Activated CD4-positive, alpha-beta T cell treated with anti-CD3 and anti-CD28 coated beads for 24 hours (primary cell): Measurements from ENCODE around the gene HERC5.
"Not testable (repeated sequence)": the region's sequence is repeated elsewhere in the genome, so short reads cannot be mapped to it uniquely, and the experiment has no call there.

Source experiments
- DNase-seq, 2 donors: peaks; one replicate each; pipeline ENCODE4 v3.0.0-alpha.2; 2020; ENCODE audit warnings: low read depth in 2 of 2

Gene HERC5

DNA sequence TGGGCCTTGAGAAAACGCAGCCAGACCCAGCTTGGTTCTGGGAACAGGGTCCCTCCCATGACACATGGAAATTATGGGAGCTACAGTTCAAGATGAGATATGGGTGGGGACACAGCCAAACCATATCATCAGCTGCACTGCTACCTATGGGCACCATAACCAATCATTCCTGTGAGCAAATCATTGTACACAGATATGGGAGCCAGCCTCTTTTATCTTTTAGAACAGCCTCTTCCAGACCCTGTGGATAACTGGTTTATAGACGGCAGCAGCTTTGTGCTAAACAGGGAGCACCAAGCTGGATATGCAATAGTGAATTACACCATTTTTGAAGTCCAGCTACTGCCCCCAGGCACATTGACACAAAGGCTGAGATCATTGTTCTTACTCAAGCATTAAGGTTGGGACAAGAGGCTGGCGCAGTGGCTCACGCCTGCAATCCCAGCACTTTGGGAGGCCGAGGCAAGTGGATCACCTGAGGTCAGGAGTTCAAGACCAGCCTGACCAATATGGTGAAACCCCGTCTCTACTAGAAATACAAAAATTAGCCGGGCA is 8.6 kb upstream of the HERC5 start:
- DNase-seq = not testable (repeated sequence)

DNA sequence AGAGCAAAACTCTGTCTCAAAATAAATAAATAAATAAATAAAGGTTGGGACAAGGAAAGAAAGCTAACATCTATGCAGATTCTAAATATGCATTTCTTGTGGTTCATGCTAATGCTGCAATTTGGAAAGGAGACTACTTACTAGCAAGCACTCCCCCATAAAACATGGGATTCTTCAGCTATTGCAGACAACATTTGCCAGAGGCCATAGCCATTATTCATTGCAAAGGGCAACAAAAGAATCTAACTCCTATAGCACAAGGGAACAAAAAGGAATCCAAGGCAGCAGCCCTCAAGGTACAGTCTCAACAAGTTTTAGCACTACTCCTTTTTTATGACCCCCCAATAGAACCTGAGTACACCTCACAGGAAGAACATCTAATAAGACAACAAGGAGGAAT is 8.0 kb upstream of the HERC5 start:
- no peak for DNase-seq

DNA sequence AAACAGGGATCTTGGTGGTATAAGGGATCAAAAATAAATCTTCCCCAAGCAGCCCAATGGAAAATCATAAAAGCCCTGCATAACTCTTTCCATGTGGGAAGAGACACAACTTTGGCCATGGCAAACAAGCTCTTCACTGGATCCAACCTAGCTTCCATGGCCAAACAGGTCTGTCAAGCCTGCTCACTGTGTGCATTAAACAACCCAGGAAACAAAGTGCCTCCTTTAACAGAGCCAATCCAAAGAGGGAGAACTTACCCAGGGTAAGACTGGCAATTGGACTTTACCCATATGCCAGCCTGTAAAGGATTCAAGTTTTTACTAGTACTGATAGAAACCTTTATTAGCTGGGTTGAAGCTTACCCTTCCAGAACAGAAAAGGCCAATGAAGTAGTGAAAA is 7.6 kb upstream of the HERC5 start:
- DNase-seq = no peak

DNA sequence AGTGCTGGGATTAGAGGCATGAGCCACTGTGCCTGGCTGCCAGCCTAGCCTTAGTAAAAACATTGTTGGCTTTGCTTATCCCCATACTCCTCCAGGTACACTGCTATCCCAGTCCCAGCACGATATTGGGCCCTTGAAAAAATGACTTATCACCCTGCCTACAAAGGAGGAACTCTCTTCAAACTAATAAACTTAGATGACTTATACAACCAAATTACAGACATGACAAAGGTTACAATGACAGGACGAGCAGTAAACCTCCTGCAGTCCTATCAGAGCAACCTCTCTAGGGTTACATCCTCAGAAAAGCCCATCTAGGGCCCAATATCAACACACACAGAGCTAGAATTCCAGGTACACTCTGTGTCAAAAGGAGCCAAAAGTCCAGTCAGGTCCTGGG is 5.7 kb upstream of the HERC5 start:
- no peak for DNase-seq

DNA sequence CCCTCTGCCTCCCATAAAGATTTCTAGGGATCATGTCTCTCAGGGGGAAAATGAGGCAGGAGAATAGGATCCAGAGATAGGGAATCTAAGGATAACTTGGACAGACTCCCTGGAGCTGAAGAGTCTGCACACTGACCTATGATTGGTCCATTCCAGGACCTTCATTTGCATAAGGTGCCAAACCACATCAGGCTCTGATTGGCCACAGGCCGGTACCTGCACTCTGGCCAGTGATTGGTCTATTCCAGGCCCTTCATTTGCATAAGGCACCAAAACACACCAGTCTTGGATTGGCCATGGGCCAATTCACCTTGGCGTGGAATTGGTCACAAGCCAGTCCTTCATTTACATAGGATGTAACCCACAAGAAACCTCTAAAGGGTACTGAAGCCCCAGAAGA is 4.0 kb upstream of the HERC5 start:
- no peak for DNase-seq

DNA sequence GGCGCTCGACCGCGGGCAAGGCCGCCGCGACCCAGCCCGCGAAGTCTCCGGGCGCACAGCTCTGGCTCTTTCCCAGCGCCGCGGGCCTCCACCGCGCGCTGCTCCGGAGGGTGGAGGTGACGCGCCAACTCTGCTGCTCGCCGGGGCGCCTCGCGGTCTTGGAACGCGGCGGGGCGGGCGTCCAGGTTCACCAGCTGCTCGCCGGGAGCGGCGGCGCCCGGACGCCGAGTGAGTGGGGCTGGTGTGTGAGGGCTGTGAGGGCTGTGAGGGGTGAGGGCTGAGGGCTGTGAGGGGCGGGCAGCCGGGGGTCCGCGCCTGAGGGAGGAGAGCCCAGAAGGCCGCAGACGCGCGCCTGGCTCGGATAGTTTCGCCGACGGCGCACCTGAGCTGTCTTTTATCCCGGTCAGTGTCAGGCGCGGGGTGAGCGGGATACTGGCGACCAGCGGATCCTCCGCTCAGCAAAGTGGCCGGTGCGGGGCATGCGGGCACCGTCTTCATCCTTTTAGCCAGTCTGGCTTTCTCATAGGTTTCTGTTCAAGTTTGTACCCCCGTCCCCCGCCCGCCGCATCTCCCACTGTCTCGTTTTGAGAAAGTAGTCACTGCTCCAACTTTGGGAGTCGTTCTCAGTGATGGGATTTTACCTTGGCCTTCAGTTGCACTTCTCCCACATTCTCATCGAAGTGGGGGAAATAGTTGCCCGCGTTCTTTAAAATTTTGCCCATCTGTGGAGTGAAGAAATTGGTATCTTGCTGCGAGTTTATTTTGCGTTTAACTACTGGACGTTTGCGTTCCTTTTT is 586 bp downstream of the HERC5 start:
- peak in 1 of 2 donors; percentile 16 for DNase-seq

DNA sequence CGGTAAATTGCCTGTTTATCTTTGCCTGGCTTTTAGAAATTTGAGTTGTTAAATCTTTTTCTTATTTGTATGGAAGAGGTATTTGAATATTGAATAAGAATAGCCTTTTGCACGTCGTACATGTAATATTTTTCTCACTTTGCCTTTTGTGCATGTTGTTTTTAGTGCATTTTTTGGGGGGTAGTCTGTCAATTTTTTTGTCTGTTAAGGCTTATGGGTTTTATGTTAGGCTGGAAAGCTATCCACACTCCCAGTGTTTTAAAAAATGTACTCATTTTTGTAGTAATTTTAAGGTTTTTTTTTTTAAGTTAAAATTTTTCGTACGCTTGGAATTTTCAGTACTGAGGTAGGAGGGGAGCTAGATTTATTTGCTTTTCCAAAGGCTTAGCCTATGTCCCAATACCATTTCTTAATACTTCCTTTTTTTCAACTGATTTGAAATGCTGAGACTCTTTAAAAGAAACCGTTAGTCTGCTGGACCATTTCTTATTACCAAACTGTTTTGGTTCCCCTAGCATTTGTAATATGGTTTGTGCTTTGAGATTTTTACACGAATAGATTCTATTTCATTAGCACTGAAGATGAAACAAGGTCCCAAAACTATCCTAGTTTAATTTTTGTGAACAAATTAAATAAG is 1.3 kb downstream of the HERC5 start:
- DNase-seq = no peak

DNA sequence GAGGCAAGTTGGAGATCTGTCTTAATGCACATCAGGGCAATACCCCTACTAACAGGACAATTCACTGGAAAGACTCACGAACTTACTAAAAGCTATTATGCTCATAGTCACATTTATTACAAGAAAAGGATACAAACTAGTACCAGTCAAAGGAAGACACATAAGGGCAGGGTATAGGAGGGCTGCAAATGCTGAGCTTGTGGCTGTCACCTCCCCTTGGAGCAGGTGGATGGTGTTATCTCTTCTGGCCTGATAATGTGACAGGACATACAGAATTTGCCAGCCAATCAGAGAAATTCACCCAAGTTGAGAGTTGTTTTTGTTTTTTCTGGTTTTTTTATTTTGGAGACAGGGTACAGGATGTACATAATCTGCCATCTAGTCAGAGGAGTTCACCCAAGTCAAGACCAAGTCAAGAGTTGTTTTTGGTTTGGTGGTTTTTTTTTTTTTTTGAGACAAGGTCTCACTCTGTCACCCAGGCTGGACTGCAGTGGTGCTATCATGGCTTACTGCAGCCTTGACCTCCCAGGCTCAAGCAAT is 8.8 kb downstream of the HERC5 start:
- no peak for DNase-seq

DNA sequence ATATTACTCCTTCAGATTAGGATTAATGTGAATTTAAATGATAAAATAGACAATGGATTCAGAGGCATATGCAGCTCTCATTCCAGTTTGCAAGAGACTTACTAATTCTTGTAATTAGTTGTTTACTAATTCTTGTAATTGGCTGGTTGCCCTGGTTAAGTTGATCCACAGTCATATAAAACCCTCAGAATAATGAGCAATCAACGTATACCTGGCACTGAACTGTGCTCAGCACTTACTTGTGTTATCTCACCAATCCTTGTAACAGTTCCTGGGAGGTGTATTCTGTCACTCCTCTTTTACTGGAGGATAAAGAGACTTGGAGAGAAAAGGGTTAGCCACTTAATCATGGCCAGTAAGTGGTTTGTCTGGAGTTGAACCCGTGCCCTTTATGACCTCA is 10.5 kb downstream of the HERC5 start:
- no peak for DNase-seq

DNA sequence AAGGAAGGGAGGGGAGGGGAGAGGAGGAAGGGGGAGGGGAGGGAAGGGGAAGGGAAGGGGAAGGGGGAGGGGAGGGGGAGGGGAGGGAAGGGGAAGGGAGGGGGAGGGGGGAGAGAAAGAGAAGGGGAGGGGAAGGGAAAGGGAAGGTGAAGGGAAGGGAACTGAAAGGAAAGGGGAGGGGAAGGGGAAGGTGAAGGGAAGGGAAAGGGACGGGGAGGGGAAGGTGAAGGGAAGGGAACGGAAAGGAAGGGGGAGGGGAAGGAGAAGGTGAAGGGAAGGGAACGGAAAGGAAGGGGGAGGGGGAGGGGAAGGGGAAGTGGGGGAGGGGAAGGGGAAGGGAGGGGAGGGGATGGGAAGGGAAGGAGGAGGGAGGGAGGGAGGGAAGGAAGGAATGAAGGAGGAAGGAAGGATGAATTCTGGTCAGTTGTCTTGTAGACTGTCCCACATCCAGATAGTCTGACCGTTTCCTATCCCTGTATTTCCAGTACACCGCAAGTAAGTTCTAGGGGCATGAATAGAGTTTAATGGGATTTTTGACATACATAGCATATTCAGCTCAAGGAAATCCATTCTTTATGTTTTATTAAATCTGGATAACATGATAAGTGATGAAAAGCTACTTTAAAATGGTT is 20.4 kb downstream of the HERC5 start:
- no peak for DNase-seq

DNA sequence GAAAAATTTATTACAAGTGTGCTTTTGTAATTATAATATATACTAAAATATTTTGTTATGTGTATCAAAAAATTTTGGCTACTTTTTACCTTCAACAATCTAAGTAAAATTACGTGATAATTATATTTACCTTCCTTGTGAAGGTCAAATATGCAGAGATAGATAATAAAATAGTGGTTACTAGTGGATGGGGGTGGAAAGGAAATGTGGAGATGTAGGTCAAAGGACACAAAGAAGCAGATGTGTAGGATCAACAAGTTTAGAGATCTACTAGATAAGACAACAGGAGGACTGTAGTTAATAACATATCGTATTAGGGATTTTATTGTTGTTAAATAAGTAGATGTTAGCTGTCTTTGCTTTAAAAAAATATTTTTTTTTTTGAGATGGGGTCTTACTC is 21.3 kb downstream of the HERC5 start:
- DNase-seq = no peak

DNA sequence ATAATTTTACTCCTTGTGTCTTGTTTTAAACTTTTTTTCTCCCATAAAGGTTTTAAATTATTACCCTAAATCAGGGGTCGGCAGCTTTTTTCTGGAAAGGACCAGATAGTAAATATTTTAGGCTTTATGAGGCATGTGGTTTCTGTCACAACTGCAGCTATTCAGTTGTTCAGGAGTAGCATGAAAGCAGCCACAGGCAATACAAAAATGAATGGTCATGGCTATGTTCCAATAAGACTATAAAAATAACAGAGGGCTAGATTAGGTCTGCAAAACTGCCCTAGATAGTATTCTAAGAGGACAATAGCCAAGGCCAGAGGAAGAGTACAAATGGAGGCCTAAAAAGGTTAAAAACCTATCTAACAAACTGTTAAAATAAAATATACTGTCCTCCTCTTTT is 24.6 kb downstream of the HERC5 start:
- DNase-seq = no peak

DNA sequence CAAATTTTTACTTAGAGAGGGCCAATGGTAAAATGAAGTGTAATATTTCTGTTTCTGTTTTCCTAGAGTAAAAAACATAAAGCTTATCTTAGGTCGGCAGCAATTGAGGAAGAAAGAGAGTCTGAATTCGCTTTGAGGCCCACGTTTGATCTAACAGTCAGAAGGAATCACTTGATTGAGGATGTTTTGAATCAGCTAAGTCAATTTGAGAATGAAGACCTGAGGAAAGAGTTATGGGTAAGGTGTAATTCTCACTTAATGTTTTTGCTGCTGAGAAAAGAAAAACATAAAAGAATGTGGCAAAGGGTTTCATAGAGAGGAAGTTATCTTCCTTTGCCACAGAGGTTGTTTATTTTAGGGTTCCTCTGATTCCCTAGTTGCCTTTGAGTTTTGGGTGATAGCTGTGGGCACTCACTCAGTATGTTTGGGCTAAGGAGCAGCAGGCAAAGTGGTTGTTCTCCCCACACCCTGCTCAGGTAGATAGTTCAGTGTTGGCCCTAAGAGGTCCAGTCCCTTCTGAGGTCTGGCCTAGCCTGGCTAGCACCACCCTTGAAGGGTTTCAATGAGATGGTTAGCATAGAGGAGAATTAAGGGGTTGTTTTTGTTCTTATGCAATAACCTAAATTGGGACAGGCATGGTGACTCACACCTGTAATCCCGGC is 32.3 kb downstream of the HERC5 start:
- no peak for DNase-seq

DNA sequence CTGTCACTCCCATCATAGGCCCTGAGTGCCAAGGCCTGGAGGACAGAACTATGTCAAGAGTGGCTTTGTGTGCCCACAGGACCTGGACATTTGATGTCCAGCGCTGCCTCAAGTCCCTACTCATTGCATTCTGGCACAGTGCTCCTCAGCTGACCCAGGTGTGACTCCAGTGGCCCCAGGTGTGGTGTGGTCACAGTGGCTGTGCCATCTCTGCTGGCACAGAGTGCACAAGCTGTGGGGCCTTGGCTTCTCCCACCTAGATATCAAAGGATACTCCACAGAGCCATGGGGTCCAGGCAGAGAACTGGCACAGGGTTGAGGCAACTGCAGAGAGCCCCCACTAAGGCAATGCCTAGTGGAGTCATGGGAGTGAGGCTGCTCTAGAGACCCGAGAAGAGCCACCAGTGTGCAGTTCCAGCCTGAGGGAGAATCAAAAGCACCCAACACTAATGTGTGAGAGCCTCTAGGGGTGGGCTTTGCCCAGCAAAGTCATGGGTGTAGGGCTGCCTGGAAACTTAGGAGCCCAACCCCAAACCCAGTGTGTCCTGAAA is 41.0 kb downstream of the HERC5 start:
- no peak for DNase-seq

DNA sequence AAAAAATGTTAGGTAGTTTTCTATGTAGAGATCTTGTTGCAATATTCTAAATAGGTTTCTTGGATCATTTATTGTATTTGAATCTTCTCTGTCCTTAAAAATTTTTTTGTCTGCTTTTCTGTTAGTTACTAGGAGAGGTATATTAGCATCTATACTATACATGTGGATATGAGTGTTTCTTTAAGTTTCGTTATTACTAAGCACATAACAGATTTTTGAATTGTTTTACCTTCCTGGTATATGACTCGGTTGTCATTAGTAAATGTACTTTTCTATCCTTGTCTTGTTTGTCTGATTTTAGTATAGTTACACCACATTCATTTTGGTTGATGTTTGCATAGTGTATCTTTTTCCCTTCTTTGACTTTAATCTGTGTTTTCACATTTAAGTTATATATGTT is 46.4 kb downstream of the HERC5 start:
- DNase-seq = no peak

DNA sequence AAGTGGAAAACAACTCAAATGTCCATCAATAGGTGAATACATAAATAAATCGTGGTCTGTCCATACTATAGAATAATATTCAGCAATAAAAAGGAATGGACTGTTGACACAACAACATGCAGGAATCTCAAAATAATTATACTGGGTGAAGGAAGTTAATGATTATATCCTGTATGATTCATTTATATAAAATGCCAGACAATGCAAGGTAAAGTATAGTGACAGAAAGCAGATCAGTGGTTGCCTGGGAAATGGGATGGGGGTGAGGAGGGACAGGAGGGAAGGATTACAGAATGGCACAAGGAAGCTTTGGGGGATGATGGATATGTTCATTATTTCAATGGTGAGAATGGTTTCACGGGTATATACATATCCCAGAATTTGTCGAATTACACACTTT is 54.3 kb downstream of the HERC5 start:
- no peak for DNase-seq

DNA sequence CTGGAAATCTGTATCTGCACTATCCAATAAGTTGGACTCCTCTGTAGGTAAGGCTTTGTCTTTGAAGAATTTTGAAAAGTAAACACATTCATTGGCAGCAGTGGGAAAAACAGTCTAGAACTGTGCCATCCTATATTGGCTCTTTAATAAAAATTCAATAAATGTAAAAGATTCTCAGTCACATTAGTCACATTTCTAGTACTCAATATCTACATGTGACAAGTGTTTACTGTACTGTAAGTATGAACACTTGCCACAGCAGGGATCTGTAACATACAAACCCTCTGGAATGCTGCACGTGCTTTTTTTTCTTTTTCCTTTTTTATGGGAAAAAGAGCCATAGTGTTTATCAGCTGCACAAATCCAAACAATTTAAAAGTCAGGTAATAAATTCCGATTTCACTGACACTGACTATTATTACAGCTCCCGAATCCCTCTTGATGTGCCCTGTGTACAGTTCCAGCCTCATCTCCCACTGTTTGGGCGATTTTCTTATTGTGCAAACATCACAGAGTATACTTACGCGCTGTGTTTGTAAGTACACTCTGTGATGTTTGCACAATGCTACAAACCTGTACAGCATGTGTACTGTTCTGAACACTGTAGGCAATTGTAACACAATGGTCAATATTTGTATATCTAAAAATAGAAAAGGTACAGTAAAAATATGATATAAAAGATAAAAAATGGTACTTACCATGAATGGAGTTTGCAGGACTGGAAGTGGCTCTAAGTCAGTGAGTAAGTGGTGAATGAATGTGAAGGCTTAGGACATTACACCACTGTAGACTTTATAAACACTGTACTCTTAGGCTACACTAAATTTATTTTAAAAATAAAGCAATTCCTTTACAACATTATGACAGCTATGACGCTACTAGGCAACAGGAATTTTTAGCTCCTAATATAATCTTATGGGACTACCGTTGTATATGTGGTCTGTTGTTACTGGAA is 57.9 kb downstream of the HERC5 start:
- DNase-seq = no peak

DNA sequence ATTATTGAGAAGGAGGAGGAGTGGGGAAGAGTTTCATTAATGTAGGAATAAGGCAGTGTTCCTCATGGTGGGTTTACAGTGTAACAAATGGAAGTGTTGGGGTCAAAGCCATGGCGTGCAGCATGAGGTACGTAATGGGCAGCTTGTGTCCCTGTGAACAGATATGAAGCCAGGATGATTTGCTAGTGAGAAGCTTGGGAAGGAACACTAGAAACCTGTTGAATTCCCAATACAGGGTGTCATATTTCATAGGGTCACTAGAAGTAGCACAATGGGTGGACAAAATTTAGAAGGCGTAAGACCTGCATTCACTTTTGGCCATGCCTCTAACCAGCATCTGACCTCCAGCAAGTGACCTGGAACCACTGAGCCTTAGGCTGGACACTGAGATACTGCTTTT is 59.8 kb downstream of the HERC5 start:
- no peak for DNase-seq

DNA sequence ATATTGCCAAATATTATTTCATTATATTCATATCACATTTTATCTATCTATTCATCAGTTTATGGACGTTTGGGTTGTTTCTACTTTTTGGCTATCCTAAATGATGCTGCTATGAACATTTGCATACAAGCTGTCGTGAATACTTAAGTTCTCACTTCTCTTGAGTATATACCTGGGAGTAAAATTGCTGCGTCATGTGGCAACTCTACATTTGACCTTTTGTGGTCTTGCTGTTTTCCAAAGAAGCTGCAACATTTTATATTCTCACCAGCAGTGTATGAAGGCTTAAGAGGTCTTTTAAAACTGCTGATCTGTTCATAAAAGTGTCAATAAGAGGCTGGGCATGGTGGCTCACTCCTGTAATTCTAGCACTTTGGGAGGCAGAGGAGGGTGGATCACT is 60.9 kb downstream of the HERC5 start:
- DNase-seq = no peak

DNA sequence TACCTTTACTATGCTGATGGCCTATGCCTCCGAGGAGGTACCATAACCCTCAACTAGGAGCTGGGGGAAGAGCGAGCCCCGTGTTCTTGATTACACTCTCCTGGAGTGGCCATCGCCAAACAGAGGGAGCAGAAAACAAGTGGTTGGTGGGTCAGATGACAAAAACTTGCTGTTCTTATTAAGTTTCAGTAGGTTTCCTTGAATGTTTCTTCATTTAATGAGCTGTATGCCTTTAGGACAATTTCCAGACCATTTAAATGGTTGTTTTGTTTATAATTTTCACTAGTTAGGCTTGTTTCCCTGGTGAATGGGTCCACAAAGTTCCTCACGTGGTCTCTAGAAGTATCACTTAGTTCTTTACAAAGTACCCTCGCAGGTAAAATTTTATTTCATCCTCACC is 62.0 kb downstream of the HERC5 start:
- DNase-seq = no peak
